Hypothalamus (tissue), 51 donors: ENCODE results near the gene MINDY4.

Experiments used
- DNase-seq, 51 donors: peaks; one replicate each; lab custom pipeline; 2025; lab: John Stamatoyannopoulos, UW

MINDY4 gene

GRCh38 chr7:30937416-30937815 lies 166.2 kb downstream of the MINDY4 start:
- DNase-seq: no peak

DNA sequence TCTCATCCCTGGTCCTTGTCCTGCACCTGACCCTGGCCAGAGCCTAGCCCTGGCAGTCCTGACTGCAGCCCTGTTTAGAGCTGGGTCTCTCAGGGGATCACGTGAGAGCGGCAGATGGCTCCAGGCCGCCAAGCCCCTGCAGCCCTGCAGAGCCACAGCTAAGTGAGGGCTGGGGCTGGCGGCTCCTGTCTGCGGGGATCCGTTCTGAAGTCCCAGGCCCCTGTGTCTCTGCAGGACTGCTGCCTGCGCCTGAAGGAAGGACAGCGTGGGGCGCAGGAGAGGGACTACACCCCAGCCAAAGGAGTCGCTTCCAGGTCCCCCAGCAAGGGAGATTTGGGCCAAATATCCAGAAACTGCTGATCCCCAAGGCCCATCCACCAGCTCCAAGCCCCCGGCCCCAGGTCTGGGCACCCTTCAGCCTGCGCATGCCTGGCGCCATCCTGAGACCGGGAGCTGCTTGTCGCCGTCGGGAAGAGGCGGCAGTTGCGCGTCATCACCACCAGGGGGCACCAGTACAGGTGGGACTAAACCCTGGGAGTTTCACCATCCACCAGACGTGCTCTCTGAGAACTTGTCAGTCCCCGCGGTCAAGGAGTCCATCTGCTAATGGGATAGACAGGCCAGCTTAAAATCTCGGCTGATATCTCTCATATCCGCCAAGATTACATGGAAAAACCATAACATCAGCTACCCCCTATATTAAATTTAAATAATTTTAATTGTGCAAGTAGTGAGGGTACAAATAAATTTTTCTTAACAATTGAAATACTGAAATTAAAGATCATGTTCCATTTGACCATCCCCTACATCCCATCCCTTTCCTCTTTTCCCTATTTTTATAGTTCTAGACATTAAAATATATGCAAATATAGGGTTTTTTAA lies 167.5 kb downstream of the MINDY4 start:
- DNase-seq: peak in 38 of 51 donors; percentile 11 to 77 (median 51)

GRCh38 chr7:30941582-30942323 lies 170.5 kb downstream of the MINDY4 start:
- DNase-seq: no peak
